Stomach (tissue), 4 donors: ENCODE measurements around the gene MOB4.

ENCODE experiments used
- EP300 ChIP-seq: sonication (generic); formaldehyde crosslinking; IDR thresholded peaks from one replicate; pipeline ENCODE4 v1.6.1; 2017; ENCODE audit warnings: antibody characterized with exemption
- POLR2A ChIP-seq, 4 donors: fragments of 450-650 bp; IDR thresholded peaks; one replicate each; pipeline ENCODE4 v1.6.1; 2016; ENCODE audit warnings: antibody characterized with exemption in 4 of 4, control low read depth in 2 of 4, mild to moderate bottlenecking in 1 of 4, moderate library complexity in 1 of 4
- POLR2AphosphoS5 ChIP-seq, 3 donors: sonication (generic); formaldehyde crosslinking; IDR thresholded peaks; one replicate each; pipeline ENCODE4 v1.6.1; 2016; ENCODE audit warnings: antibody characterized with exemption in 3 of 3
- TF ChIP-seq, protein P1 (sequence below), 7 experiments: fragments of 450-650 bp in 4 of 7; fragments of 200-600 bp in 3 of 7; sonication (generic) in 3 of 7; IDR thresholded peaks; one replicate each; pipeline ENCODE4 v1.5.1; 2016 to 2019; ENCODE audit warnings: antibody characterized with exemption in 7 of 7, control low read depth in 2 of 7, mild to moderate bottlenecking in 1 of 7

DNA sequence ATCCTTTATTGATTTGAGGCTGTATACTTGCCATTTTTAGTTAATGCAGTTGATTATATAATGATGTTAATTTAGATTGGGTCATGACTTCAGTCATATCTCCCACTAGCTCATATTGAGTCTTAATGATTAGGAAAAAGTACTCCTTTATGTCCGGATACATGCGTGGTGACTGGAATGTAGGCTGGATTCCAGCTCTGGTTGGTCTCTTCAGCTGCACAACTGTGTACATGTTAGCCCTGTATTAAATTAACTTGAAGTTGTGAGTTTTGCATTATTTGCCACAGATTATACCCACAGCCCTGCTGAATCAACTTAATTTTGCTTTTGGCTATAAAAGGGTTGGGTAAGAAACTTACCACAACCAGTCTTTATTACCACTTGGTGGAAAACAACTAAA, 22.5 kb downstream of the MOB4 start:
- TF ChIP-seq POLR2A (IDR thresholded peaks at IDR 0.05) = no peak
- TF ChIP-seq, protein P1, sequence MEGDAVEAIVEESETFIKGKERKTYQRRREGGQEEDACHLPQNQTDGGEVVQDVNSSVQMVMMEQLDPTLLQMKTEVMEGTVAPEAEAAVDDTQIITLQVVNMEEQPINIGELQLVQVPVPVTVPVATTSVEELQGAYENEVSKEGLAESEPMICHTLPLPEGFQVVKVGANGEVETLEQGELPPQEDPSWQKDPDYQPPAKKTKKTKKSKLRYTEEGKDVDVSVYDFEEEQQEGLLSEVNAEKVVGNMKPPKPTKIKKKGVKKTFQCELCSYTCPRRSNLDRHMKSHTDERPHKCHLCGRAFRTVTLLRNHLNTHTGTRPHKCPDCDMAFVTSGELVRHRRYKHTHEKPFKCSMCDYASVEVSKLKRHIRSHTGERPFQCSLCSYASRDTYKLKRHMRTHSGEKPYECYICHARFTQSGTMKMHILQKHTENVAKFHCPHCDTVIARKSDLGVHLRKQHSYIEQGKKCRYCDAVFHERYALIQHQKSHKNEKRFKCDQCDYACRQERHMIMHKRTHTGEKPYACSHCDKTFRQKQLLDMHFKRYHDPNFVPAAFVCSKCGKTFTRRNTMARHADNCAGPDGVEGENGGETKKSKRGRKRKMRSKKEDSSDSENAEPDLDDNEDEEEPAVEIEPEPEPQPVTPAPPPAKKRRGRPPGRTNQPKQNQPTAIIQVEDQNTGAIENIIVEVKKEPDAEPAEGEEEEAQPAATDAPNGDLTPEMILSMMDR (IDR thresholded peaks at IDR 0.05) = no peak
- no peak for TF ChIP-seq POLR2AphosphoS5 (IDR thresholded peaks at IDR 0.05)
- TF ChIP-seq EP300 = no peak
